Measurements from ENCODE around the gene LSAMP. TPM values are rescaled to one million over a fixed set of nuclear protein-coding genes. Genes with fewer than 3 reads are reported as not detected.

LSAMP gene
- total and polyA plus RNA-seq, 2 of the 13 experiments (the other 11 are each of a cell fraction or from before 2014, with no cell fraction given), result not detected

DNA sequence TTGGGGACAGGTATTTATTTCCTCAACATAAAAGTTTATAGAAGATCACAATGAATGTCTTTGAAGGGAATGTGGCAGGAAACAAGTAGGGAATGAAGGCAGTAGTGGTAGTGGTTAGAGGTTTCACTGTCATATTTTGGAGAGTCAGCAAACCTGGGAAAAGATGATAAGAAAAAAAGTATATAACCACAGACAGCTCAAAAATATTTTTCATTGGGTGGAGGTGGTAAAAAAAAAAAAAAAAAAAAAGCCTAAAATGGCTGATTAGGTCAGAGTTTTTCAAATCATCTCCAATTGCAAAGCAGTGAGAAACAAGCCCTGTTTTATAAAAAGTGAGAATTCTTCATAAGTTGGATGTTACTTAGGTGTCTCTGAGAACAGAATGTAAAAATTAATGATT is 400.0 kb downstream of the LSAMP start:
- ATAC-seq, result no peak
- CTCF ChIA-PET (ENCODE audit: low intra/inter-chr PET ratio, low total read pairs), result no interaction called here
- POLR2A ChIA-PET, result no interaction called here

DNA sequence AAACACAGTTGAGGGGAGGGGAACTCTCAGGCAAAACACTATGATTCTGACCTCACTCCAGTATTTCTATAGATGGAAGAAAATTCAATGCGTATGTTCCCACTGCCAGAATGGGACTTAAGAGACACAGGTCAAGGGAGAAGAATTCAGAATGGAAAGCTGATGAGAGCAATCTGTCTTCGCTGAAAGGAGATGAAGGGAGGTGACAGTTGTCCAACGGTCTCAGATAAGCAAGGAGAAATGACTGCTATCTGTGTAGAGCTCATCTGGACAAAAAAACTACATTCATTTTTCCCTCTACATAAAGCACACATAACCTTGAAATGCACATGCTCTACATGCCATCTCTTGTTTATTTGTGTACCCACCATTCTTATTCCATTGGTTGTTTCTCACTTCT is 405.1 kb downstream of the LSAMP start:
- Histone ChIP-seq H3K9ac (ENCODE audit: insufficient read depth, low read depth, low read length) (no peak overlapping the region), H3K4me3 (replicated peaks in 1 of 3; ENCODE audit: insufficient read depth in 1 of 3, low read depth in 2 of 3, low read length in 3 of 3) (no peak overlapping the region), H3K27ac (ENCODE audit: extremely low read length, insufficient read depth, low read length) (no peak overlapping the region), H3K79me2 (ENCODE audit: insufficient read depth, low read length) (no peaks in the 10 kb centered on the region), H4K20me1 (ENCODE audit: insufficient read depth, low read length) (no peaks in the 10 kb centered on the region), H3K27me3 (ENCODE audit: control insufficient read depth in 1 of 2, insufficient read depth in 2 of 2, low read length in 2 of 2) (no peaks in the 10 kb centered on the region), H3K4me2 (ENCODE audit: low read depth, low read length) (no peak overlapping the region), H3K36me3 (replicated peaks in 1 of 2; ENCODE audit: control insufficient read depth in 1 of 2, insufficient read depth in 2 of 2, low read length in 2 of 2) (no peaks in the 10 kb centered on the region), H3K9me3 (ENCODE audit: low read length) (no peaks in the 10 kb centered on the region), H3K4me1 (ENCODE audit: insufficient read depth, low read length) (no peaks in the 10 kb centered on the region), H2AFZ (ENCODE audit: low read length) (no peak overlapping the region)
- in situ Hi-C loops (cut with HindIII; ENCODE audit: extremely low pct_ligation_motif_present, low pct_unique_long_range_greater_than_20kb) (no loop called here), intact Hi-C loops (cut with micrococcal nuclease; ENCODE audit: unreplicated experiment) (no loop called here)
- 11% methylated on average over 3 of the region's 3 CpGs for WGBS (ENCODE audit: low lambda C conversion rate)
- no peak for DNase-seq (ENCODE audit: low spot score)
- ChIA-PET CTCF (ENCODE audit: low intra/inter-chr PET ratio, low total read pairs) (no interaction called here), POLR2A (no interaction called here)
- no peak for ATAC-seq
- TF ChIP-seq, protein P1, sequence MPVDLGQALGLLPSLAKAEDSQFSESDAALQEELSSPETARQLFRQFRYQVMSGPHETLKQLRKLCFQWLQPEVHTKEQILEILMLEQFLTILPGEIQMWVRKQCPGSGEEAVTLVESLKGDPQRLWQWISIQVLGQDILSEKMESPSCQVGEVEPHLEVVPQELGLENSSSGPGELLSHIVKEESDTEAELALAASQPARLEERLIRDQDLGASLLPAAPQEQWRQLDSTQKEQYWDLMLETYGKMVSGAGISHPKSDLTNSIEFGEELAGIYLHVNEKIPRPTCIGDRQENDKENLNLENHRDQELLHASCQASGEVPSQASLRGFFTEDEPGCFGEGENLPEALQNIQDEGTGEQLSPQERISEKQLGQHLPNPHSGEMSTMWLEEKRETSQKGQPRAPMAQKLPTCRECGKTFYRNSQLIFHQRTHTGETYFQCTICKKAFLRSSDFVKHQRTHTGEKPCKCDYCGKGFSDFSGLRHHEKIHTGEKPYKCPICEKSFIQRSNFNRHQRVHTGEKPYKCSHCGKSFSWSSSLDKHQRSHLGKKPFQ (CRISPR knock-in tag; IDR thresholded peaks at IDR 0.05; ENCODE audit: insufficient replicate concordance), result no peak
- no peak for FAIRE-seq
- no TSS peak for BruUV-seq (replicated peaks)

More for the DNA sequence above, 400.0 kb downstream of the LSAMP start:
- no peak overlapping the region for H2AFZ ChIP-seq (ENCODE audit: low read length)
- DNase-seq (ENCODE audit: low spot score), result no peak
- no peaks in the 10 kb centered on the region for H3K79me2 ChIP-seq (ENCODE audit: insufficient read depth, low read length)
- no peak overlapping the region for H3K9ac ChIP-seq (ENCODE audit: insufficient read depth, low read depth, low read length)
- no TSS peak for BruUV-seq (replicated peaks)
- H3K36me3 ChIP-seq (replicated peaks in 1 of 2; ENCODE audit: control insufficient read depth in 1 of 2, insufficient read depth in 2 of 2, low read length in 2 of 2), result no peaks in the 10 kb centered on the region
- no peaks in the 10 kb centered on the region for H3K27me3 ChIP-seq (ENCODE audit: control insufficient read depth in 1 of 2, insufficient read depth in 2 of 2, low read length in 2 of 2)
- no peak overlapping the region for H3K4me2 ChIP-seq (ENCODE audit: low read depth, low read length)
- H3K4me1 ChIP-seq (ENCODE audit: insufficient read depth, low read length), result no peaks in the 10 kb centered on the region
- in situ Hi-C loops (cut with HindIII; ENCODE audit: extremely low pct_ligation_motif_present, low pct_unique_long_range_greater_than_20kb), result no loop called here
- no peak overlapping the region for H3K4me3 ChIP-seq (replicated peaks in 1 of 3; ENCODE audit: insufficient read depth in 1 of 3, low read depth in 2 of 3, low read length in 3 of 3)
- H3K9me3 ChIP-seq (ENCODE audit: low read length), result no peaks in the 10 kb centered on the region
- intact Hi-C loops (cut with micrococcal nuclease; ENCODE audit: unreplicated experiment), result no loop called here
- no peaks in the 10 kb centered on the region for H4K20me1 ChIP-seq (ENCODE audit: insufficient read depth, low read length)
- no peak for FAIRE-seq
- TF ChIP-seq, protein P2, sequence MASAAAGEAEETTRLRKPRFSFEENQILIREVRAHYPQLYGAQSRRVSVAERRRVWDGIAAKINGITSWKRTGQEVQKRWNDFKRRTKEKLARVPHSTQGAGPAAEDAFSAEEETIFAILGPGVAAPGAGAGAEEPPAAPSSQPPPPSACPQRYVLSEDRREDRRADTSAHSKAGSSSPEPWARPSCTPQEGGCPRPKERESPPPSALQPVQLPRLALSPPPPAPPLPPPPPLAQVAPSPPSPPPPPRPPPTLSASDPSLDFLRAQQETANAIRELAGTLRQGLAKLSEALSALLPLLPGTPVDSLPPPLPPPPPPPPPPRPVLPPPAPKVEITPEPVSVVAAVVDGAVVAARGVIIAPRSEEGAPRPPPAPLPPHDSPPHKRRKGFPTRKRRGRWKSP (CRISPR knock-in tag; IDR thresholded peaks at IDR 0.05), result no peak
- TF ChIP-seq MED1 (CRISPR knock-in tag; IDR thresholded peaks at IDR 0.05), result no peak
- no peak for TF ChIP-seq ZNF558 (CRISPR knock-in tag; IDR thresholded peaks at IDR 0.05; ENCODE audit: borderline replicate concordance)
- no peak for TF ChIP-seq TBX3 (IDR thresholded peaks at IDR 0.05; ENCODE audit: borderline replicate concordance)
- TF ChIP-seq MYNN (CRISPR knock-in tag; IDR thresholded peaks at IDR 0.05; ENCODE audit: low read depth), result no peak
- H3K27ac ChIP-seq (ENCODE audit: extremely low read length, insufficient read depth, low read length), result no peak overlapping the region

Data from HepG2 (cell line).